ENCODE data around the gene ATP12A.
A peak's percentile ranks its signal among the peaks of the same experiment; 100 is the strongest.

The ATP12A gene

GRCh38 chr13:24670174-24670573, 10.0 kb upstream of the ATP12A start:
- Histone ChIP-seq H3K4me3 (ENCODE audit: low read length) (no peak overlapping the region), H3K27me3 (ENCODE audit: insufficient read depth, low read length) (peaks cover 6% of the 10 kb centered on the region), H3K36me3 (ENCODE audit: insufficient read depth, low read length) (no peaks in the 10 kb centered on the region), H2AFZ (ENCODE audit: low read depth, low read length) (no peak overlapping the region), H3K9me3 (ENCODE audit: low read length) (no peaks in the 10 kb centered on the region), H3K4me1 (ENCODE audit: insufficient read depth, low read length) (peaks cover 6% of the 10 kb centered on the region)

- Histone ChIP-seq H3K27me3 (ENCODE audit: insufficient read depth, low read length) (peaks cover 6% of the 10 kb centered on the region), H3K4me3 (ENCODE audit: low read length) (no peak overlapping the region), H3K4me1 (ENCODE audit: insufficient read depth, low read length) (peaks cover 6% of the 10 kb centered on the region), H2AFZ (ENCODE audit: low read depth, low read length) (no peak overlapping the region), H3K36me3 (ENCODE audit: insufficient read depth, low read length) (no peaks in the 10 kb centered on the region), H3K9me3 (ENCODE audit: low read length) (no peaks in the 10 kb centered on the region)
These were observed 9.2 kb upstream of the ATP12A start for GRCh38 chr13:24670961-24671381.

GRCh38 chr13:24671386-24672113, 8.7 kb upstream of the ATP12A start:
- Histone ChIP-seq H3K9me3 (ENCODE audit: low read length) (no peaks in the 10 kb centered on the region), H3K36me3 (ENCODE audit: insufficient read depth, low read length) (no peaks in the 10 kb centered on the region), H3K27me3 (ENCODE audit: insufficient read depth, low read length) (peaks cover 8% of the 10 kb centered on the region), H3K4me3 (ENCODE audit: low read length) (no peak overlapping the region), H3K4me1 (ENCODE audit: insufficient read depth, low read length) (peaks cover 6% of the 10 kb centered on the region), H2AFZ (ENCODE audit: low read depth, low read length) (no peak overlapping the region)

GRCh38 chr13:24672141-24673132, 7.8 kb upstream of the ATP12A start:
- Histone ChIP-seq H3K4me1 (ENCODE audit: insufficient read depth, low read length) (peaks cover 6% of the 10 kb centered on the region), H3K27me3 (ENCODE audit: insufficient read depth, low read length) (peaks cover 11% of the 10 kb centered on the region), H3K9me3 (ENCODE audit: low read length) (no peaks in the 10 kb centered on the region), H2AFZ (ENCODE audit: low read depth, low read length) (no peak overlapping the region), H3K36me3 (ENCODE audit: insufficient read depth, low read length) (no peaks in the 10 kb centered on the region), H3K4me3 (ENCODE audit: low read length) (no peak overlapping the region)

GRCh38 chr13:24675806-24676570, 4.2 kb upstream of the ATP12A start:
- Histone ChIP-seq H2AFZ (ENCODE audit: low read depth, low read length) (no peak overlapping the region), H3K9me3 (ENCODE audit: low read length) (no peaks in the 10 kb centered on the region), H3K36me3 (ENCODE audit: insufficient read depth, low read length) (no peaks in the 10 kb centered on the region), H3K27me3 (ENCODE audit: insufficient read depth, low read length) (peaks cover 30% of the 10 kb centered on the region), H3K4me1 (ENCODE audit: insufficient read depth, low read length) (peaks cover 10% of the 10 kb centered on the region), H3K4me3 (ENCODE audit: low read length) (no peak overlapping the region)

GRCh38 chr13:24678151-24678550, 2.1 kb upstream of the ATP12A start:
- H3K27me3 ChIP-seq (ENCODE audit: insufficient read depth, low read length): peaks cover 39% of the 10 kb centered on the region

GRCh38 chr13:24679686-24680085, 522 bp upstream of the ATP12A start:
- no peak overlapping the region for H2AFZ ChIP-seq (ENCODE audit: low read depth, low read length)
- no peaks in the 10 kb centered on the region for H3K9me3 ChIP-seq (ENCODE audit: low read length)
- H3K27me3 ChIP-seq (ENCODE audit: insufficient read depth, low read length): peaks cover 39% of the 10 kb centered on the region
- H3K4me1 ChIP-seq (ENCODE audit: insufficient read depth, low read length): peaks cover 14% of the 10 kb centered on the region
- no peaks in the 10 kb centered on the region for H3K36me3 ChIP-seq (ENCODE audit: insufficient read depth, low read length)
- H3K4me3 ChIP-seq (ENCODE audit: low read length): no peak overlapping the region

More at GRCh38 chr13:24678151-24678550, 2.1 kb upstream of the ATP12A start:
- H2AFZ ChIP-seq (ENCODE audit: low read depth, low read length): no peak overlapping the region
- no peaks in the 10 kb centered on the region for H3K36me3 ChIP-seq (ENCODE audit: insufficient read depth, low read length)
- no peaks in the 10 kb centered on the region for H3K9me3 ChIP-seq (ENCODE audit: low read length)
- H3K4me1 ChIP-seq (ENCODE audit: insufficient read depth, low read length): peaks cover 7% of the 10 kb centered on the region
- no peak overlapping the region for H3K4me3 ChIP-seq (ENCODE audit: low read length)

- peak overlapping the region; percentile 31 for H2AFZ ChIP-seq (ENCODE audit: low read depth, low read length)
- no peaks in the 10 kb centered on the region for H3K36me3 ChIP-seq (ENCODE audit: insufficient read depth, low read length)
- H3K27me3 ChIP-seq (ENCODE audit: insufficient read depth, low read length): peaks cover 39% of the 10 kb centered on the region
- peaks cover 20% of the 10 kb centered on the region for H3K4me1 ChIP-seq (ENCODE audit: insufficient read depth, low read length)
- H3K9me3 ChIP-seq (ENCODE audit: low read length): no peaks in the 10 kb centered on the region
- no peak overlapping the region for H3K4me3 ChIP-seq (ENCODE audit: low read length)
These were observed 855 bp downstream of the ATP12A start for GRCh38 chr13:24680921-24681604.

- Histone ChIP-seq H3K27me3 (ENCODE audit: insufficient read depth, low read length) (peaks cover 36% of the 10 kb centered on the region), H3K36me3 (ENCODE audit: insufficient read depth, low read length) (no peaks in the 10 kb centered on the region), H3K4me3 (ENCODE audit: low read length) (no peak overlapping the region), H3K4me1 (ENCODE audit: insufficient read depth, low read length) (peaks cover 20% of the 10 kb centered on the region), H2AFZ (ENCODE audit: low read depth, low read length) (no peak overlapping the region), H3K9me3 (ENCODE audit: low read length) (no peaks in the 10 kb centered on the region)
These were observed 1.7 kb downstream of the ATP12A start for GRCh38 chr13:24681930-24682329.

- no peaks in the 10 kb centered on the region for H3K36me3 ChIP-seq (ENCODE audit: insufficient read depth, low read length)
- no peak overlapping the region for H2AFZ ChIP-seq (ENCODE audit: low read depth, low read length)
- no peaks in the 10 kb centered on the region for H3K9me3 ChIP-seq (ENCODE audit: low read length)
- peaks cover 34% of the 10 kb centered on the region for H3K27me3 ChIP-seq (ENCODE audit: insufficient read depth, low read length)
- H3K4me3 ChIP-seq (ENCODE audit: low read length): no peak overlapping the region
- peaks cover 20% of the 10 kb centered on the region for H3K4me1 ChIP-seq (ENCODE audit: insufficient read depth, low read length)
These were observed 2.1 kb downstream of the ATP12A start for GRCh38 chr13:24682353-24682752.

GRCh38 chr13:24683351-24683750, 3.1 kb downstream of the ATP12A start:
- peaks cover 27% of the 10 kb centered on the region for H3K27me3 ChIP-seq (ENCODE audit: insufficient read depth, low read length)
- no peak overlapping the region for H3K4me3 ChIP-seq (ENCODE audit: low read length)
- H3K36me3 ChIP-seq (ENCODE audit: insufficient read depth, low read length): no peaks in the 10 kb centered on the region
- no peaks in the 10 kb centered on the region for H3K9me3 ChIP-seq (ENCODE audit: low read length)
- peaks cover 20% of the 10 kb centered on the region for H3K4me1 ChIP-seq (ENCODE audit: insufficient read depth, low read length)
- H2AFZ ChIP-seq (ENCODE audit: low read depth, low read length): no peak overlapping the region

GRCh38 chr13:24683838-24684599, 3.8 kb downstream of the ATP12A start:
- peak overlapping the region; percentile 32 for H2AFZ ChIP-seq (ENCODE audit: low read depth, low read length)
- peaks cover 24% of the 10 kb centered on the region for H3K27me3 ChIP-seq (ENCODE audit: insufficient read depth, low read length)
- H3K9me3 ChIP-seq (ENCODE audit: low read length): no peaks in the 10 kb centered on the region
- no peak overlapping the region for H3K4me3 ChIP-seq (ENCODE audit: low read length)
- H3K36me3 ChIP-seq (ENCODE audit: insufficient read depth, low read length): no peaks in the 10 kb centered on the region
- peaks cover 20% of the 10 kb centered on the region for H3K4me1 ChIP-seq (ENCODE audit: insufficient read depth, low read length)

All from neuron (in vitro differentiated cells).